Neural cell (in vitro differentiated cells): ENCODE results near the gene RPUSD3. TPM values are rescaled to one million over a fixed set of nuclear protein-coding genes. Genes with fewer than 3 reads are reported as not detected.

ENCODE experiments used
- H2AFZ ChIP-seq: fragments of 200-600, 300-800 bp; sonication (generic), shearing (Covaris generic); 2 replicates; pipeline ENCODE4 v1.6.0; 2014; ENCODE audit warnings: low read depth, mild to moderate bottlenecking, antibody characterized with exemption, low read length, moderate library complexity
- H3F3A ChIP-seq: fragments of 200-600 bp; shearing (Covaris generic); 2 replicates; pipeline ENCODE4 v1.6.1; 2016; ENCODE audit warnings: mild to moderate bottlenecking, moderate library complexity, mixed read lengths, antibody characterized with exemption, low read length; ENCODE audit not compliant: insufficient read depth, poor library complexity, severe bottlenecking
- H3K27ac ChIP-seq: fragments of 200-600, 300-800 bp; sonication (generic), shearing (Covaris generic); 2 replicates; pipeline ENCODE4 v1.5.1; 2014; ENCODE audit warnings: mild to moderate bottlenecking, low read length, moderate library complexity
- H3K27me3 ChIP-seq: fragments of 300-800, 200-600 bp; sonication (generic), shearing (Covaris generic); 2 replicates; pipeline ENCODE4 v1.6.0; 2014; ENCODE audit warnings: mild to moderate bottlenecking, low read depth, low read length, moderate library complexity; ENCODE audit not compliant: insufficient read depth
- H3K36me3 ChIP-seq: fragments of 300-800, 200-600 bp; sonication (generic), shearing (Covaris generic); 2 replicates; pipeline ENCODE4 v1.5.1; 2014; ENCODE audit warnings: mild to moderate bottlenecking, antibody characterized with exemption, low read length, moderate library complexity; ENCODE audit not compliant: insufficient read depth
- H3K4me2 ChIP-seq: fragments of 300-800, 200-600 bp; sonication (generic), shearing (Covaris generic); 2 replicates; pipeline ENCODE4 v1.6.0; 2014; ENCODE audit warnings: mild to moderate bottlenecking, low read length
- H3K4me3 ChIP-seq: fragments of 300-800, 200-600 bp; sonication (generic), shearing (Covaris generic); 2 replicates; pipeline ENCODE4 v1.5.1; 2014; ENCODE audit warnings: mild to moderate bottlenecking, low read length, moderate library complexity
- H3K79me2 ChIP-seq: fragments of 200-600 bp; shearing (Covaris generic); replicated peaks from 2 replicates; pipeline ENCODE4 v1.6.0; 2014; ENCODE audit warnings: mild to moderate bottlenecking, low read length, moderate library complexity; ENCODE audit not compliant: insufficient read depth
- H3K9ac ChIP-seq: fragments of 300-800, 200-600 bp; sonication (generic), shearing (Covaris generic); 2 replicates; pipeline ENCODE4 v1.6.1; 2016; ENCODE audit warnings: mild to moderate bottlenecking, low read length, mixed read lengths
- H3K9me2 ChIP-seq: fragments of 200-600 bp; shearing (Covaris generic); 2 replicates; pipeline ENCODE4 v1.6.1; 2016; ENCODE audit warnings: mild to moderate bottlenecking, low read length, mixed read lengths; ENCODE audit not compliant: insufficient read depth
- H3K9me3 ChIP-seq: fragments of 200-600, 300-800 bp; sonication (generic), shearing (Covaris generic); 2 replicates; pipeline ENCODE4 v1.6.1; 2016; ENCODE audit warnings: mild to moderate bottlenecking, mixed run types, low read length, moderate library complexity, mixed read lengths
- H4K20me1 ChIP-seq: fragments of 200-600 bp; shearing (Covaris generic); 2 replicates; pipeline ENCODE4 v1.6.1; 2016; ENCODE audit warnings: mild to moderate bottlenecking, mixed run types; ENCODE audit not compliant: insufficient read depth
- CTCF ChIP-seq: fragments of 450-650 bp; IDR thresholded peaks from 2 replicates; pipeline ENCODE4 v1.5.1; 2014; ENCODE audit warnings: antibody characterized with exemption, mild to moderate bottlenecking, moderate library complexity; ENCODE audit not compliant: poor library complexity, severe bottlenecking
- EP300 ChIP-seq: fragments of 450-650 bp; conservative IDR thresholded peaks from 2 replicates; pipeline ENCODE4 v1.6.1; 2014; ENCODE audit warnings: antibody characterized with exemption, mild to moderate bottlenecking, moderate library complexity; ENCODE audit not compliant: poor library complexity, severe bottlenecking
- EZH2 ChIP-seq: fragments of 200-600, 300-800 bp; shearing (Covaris generic), sonication (generic); IDR thresholded peaks from 2 replicates; pipeline ENCODE4 v1.6.1; 2014; ENCODE audit warnings: antibody characterized with exemption, low read length, borderline replicate concordance, mild to moderate bottlenecking; ENCODE audit not compliant: insufficient read depth, poor library complexity, severe bottlenecking
- MXI1 ChIP-seq: fragments of 450-650 bp; conservative IDR thresholded peaks from 2 replicates; pipeline ENCODE4 v1.6.1; 2014; ENCODE audit warnings: antibody characterized with exemption, mild to moderate bottlenecking; ENCODE audit not compliant: poor library complexity, severe bottlenecking
- POLR2AphosphoS5 ChIP-seq: IDR thresholded peaks from 2 replicates; pipeline ENCODE4 v1.6.1; 2012
- RAD21 ChIP-seq: fragments of 450-650 bp; conservative IDR thresholded peaks from 2 replicates; pipeline ENCODE4 v1.6.1; 2014; ENCODE audit warnings: antibody characterized with exemption, mild to moderate bottlenecking, moderate library complexity
- REST ChIP-seq: IDR thresholded peaks from 2 replicates; pipeline ENCODE4 v1.6.1; 2012; ENCODE audit warnings: borderline replicate concordance
- SMC3 ChIP-seq: fragments of 450-650 bp; conservative IDR thresholded peaks from 2 replicates; pipeline ENCODE4 v1.6.1; 2014; ENCODE audit warnings: antibody characterized with exemption, mild to moderate bottlenecking, moderate library complexity; ENCODE audit not compliant: poor library complexity
- TAF1 ChIP-seq: IDR thresholded peaks from 2 replicates; pipeline ENCODE4 v1.6.1; 2012; ENCODE audit warnings: low read depth
- polyA plus RNA-seq: library from polyadenylated mRNA; depleted of rRNA; stranded (reverse); fragments of >200 nt; gene quantifications from 2 replicates; pipeline ENCODE4 v1.2.3, GENCODE V29; 2014

The RPUSD3 gene
- polyA plus RNA-seq, 1 donor from 2014 or later, result 35.2 TPM

GRCh38 chr3:9792405-9793160 lies 51.2 kb downstream of the RPUSD3 start, which contains the start of the genes ARPC4 and TADA3:
Gene ARPC4, plus strand, starts transcription at chr3:9793082. Its CDS starts 40 bp downstream, at chr3:9793122.
Gene TADA3, minus strand, starts transcription at chr3:9792473. Its CDS starts 1,007 bp downstream, at chr3:9791466.
- Histone ChIP-seq H3K9me3 (no peaks in the 10 kb centered on the region), H3F3A (no peaks in the 10 kb centered on the region), H3K9ac (peak within 1 kb of the TSS; percentile 99), H2AFZ (peak within 1 kb of the TSS; percentile 82), H4K20me1 (no peaks in the 10 kb centered on the region), H3K36me3 (peaks cover 5% of the 10 kb centered on the region), H3K27me3 (no peaks in the 10 kb centered on the region), H3K9me2 (no peaks in the 10 kb centered on the region), H3K79me2 (peaks cover 30% of the 10 kb centered on the region), H3K4me2 (peak within 1 kb of the TSS; percentile 85), H3K27ac (peak within 1 kb of the TSS; percentile 98), H3K4me3 (peak within 1 kb of the TSS; percentile 97)
- peak; percentile 44 for TF ChIP-seq EP300
- no peak for TF ChIP-seq SMC3
- peak; percentile 42 for TF ChIP-seq MXI1
- TF ChIP-seq TAF1, result peak; percentile 59
- peak; percentile 34 for TF ChIP-seq CTCF
- no peak for TF ChIP-seq RAD21
- TF ChIP-seq REST, result no peak
- TF ChIP-seq POLR2AphosphoS5, result peak; percentile 65
- TF ChIP-seq EZH2, result no peak

GRCh38 chr3:9791790-9792404 lies 51.9 kb downstream of the RPUSD3 start:
- Histone ChIP-seq H3F3A (no peaks in the 10 kb centered on the region), H3K27ac (peak overlapping the region; percentile 98), H3K9me3 (no peaks in the 10 kb centered on the region), H3K9ac (peak overlapping the region; percentile 99), H3K36me3 (peaks cover 5% of the 10 kb centered on the region), H2AFZ (peak overlapping the region; percentile 62), H3K27me3 (no peaks in the 10 kb centered on the region), H3K9me2 (no peaks in the 10 kb centered on the region), H3K4me2 (peak overlapping the region; percentile 49), H3K79me2 (peaks cover 30% of the 10 kb centered on the region), H4K20me1 (no peaks in the 10 kb centered on the region), H3K4me3 (peak overlapping the region; percentile 97)
- TF ChIP-seq POLR2AphosphoS5 (no peak), EP300 (no peak), CTCF (no peak), TAF1 (no peak), MXI1 (no peak), RAD21 (no peak), EZH2 (no peak), SMC3 (no peak)
